IMR-90 (cell line): ENCODE data around the gene WNK3. TPM values are rescaled to one million over a fixed set of nuclear protein-coding genes. Genes with fewer than 3 reads are reported as not detected.

Experiments
- ATAC-seq: fragments of 200-7000 bp; cut with Tn5 transposase; 2 replicates; pipeline ENCODE4 v1.9.1; 2020; ENCODE audit warnings: low read depth, mild to moderate bottlenecking, moderate library complexity
- BruUV-seq: library from RNA; stranded (reverse); fragments of 400-500 nt; replicated peaks from 2 replicates; lab custom pipeline; 2021; lab: Mats Ljungman, UMichigan
- CTCF ChIA-PET: fragments of 300-600 bp; formaldehyde crosslinking; extraction: SDS; loops from one replicate; lab custom pipeline; 2021; ENCODE audit warnings: antibody characterized with exemption; lab: Yijun Ruan, JAX
- POLR2A ChIA-PET: fragments of 300-600 bp; sonication (Branson Sonifier 250); formaldehyde crosslinking; loops from one replicate; lab custom pipeline; 2022; ENCODE audit warnings: antibody characterized with exemption; ENCODE audit not compliant: unreplicated experiment; lab: Charles Lee
- DNase-seq: peaks from one replicate; pipeline ENCODE4 v3.0.0; 2013
- H2AFZ ChIP-seq: replicated peaks from 2 replicates; pipeline ENCODE3; 2013; ENCODE audit warnings: low read length, mild to moderate bottlenecking; ENCODE audit not compliant: poor library complexity
- H2AK5ac ChIP-seq: 2 replicates; pipeline ENCODE4 v1.6.1; 2013; ENCODE audit warnings: low read depth, low read length, inconsistent platforms
- H2AK9ac ChIP-seq: replicated peaks from 2 replicates; pipeline ENCODE3; 2013; ENCODE audit warnings: mild to moderate bottlenecking, low read depth, low read length, moderate library complexity; ENCODE audit not compliant: poor library complexity
- H2BK120ac ChIP-seq: 2 replicates; pipeline ENCODE4 v1.6.1; 2013; ENCODE audit warnings: low read depth, low read length, inconsistent platforms
- H2BK15ac ChIP-seq: 3 replicates; pipeline ENCODE4 v1.6.1; 2013; ENCODE audit warnings: low read depth, low read length, inconsistent platforms
- H2BK20ac ChIP-seq: 2 replicates; pipeline ENCODE4 v1.6.1; 2013; ENCODE audit warnings: low read depth, mild to moderate bottlenecking, inconsistent platforms, low read length, moderate library complexity
- H2BK5ac ChIP-seq: 2 replicates; pipeline ENCODE4 v1.6.1; 2013; ENCODE audit warnings: mild to moderate bottlenecking, low read depth, low read length, inconsistent platforms; ENCODE audit not compliant: poor library complexity, severe bottlenecking
- H3K14ac ChIP-seq: replicated peaks from 2 replicates; pipeline ENCODE4 v1.6.1; 2013; ENCODE audit warnings: low read depth, low read length, inconsistent platforms
- H3K18ac ChIP-seq: 2 replicates; pipeline ENCODE4 v1.6.1; 2013; ENCODE audit warnings: low read depth, low read length, control low read depth
- H3K23ac ChIP-seq: 2 replicates; pipeline ENCODE4 v1.6.1; 2013; ENCODE audit warnings: low read depth, low read length, inconsistent platforms
- H3K27ac ChIP-seq: 2 replicates; pipeline ENCODE4 v1.5.1; 2013; ENCODE audit warnings: mild to moderate bottlenecking, control low read depth, low read length; ENCODE audit not compliant: insufficient read depth
- H3K27me3 ChIP-seq: 2 replicates; pipeline ENCODE4 v1.6.1; 2013; ENCODE audit warnings: low read length; ENCODE audit not compliant: control insufficient read depth, insufficient read depth
- H3K36me3 ChIP-seq: 2 replicates; pipeline ENCODE4 v1.6.1; 2013; ENCODE audit warnings: low read length, mixed read lengths; ENCODE audit not compliant: control insufficient read depth, insufficient read depth
- H3K4ac ChIP-seq: 2 replicates; pipeline ENCODE4 v1.6.1; 2013; ENCODE audit warnings: low read depth, low read length, inconsistent platforms
- H3K4me1 ChIP-seq: 2 replicates; pipeline ENCODE4 v1.6.1; 2013; ENCODE audit warnings: low read length, mixed read lengths; ENCODE audit not compliant: control insufficient read depth, insufficient read depth
- H3K4me2 ChIP-seq: 2 replicates; pipeline ENCODE4 v1.6.1; 2013; ENCODE audit warnings: low read depth, mild to moderate bottlenecking, control low read depth, low read length, moderate library complexity
- H3K4me3 ChIP-seq: 2 replicates; pipeline ENCODE4 v1.5.1; 2013; ENCODE audit warnings: low read depth, mild to moderate bottlenecking, control low read depth, low read length, moderate library complexity; ENCODE audit not compliant: insufficient read depth
- H3K56ac ChIP-seq: 2 replicates; pipeline ENCODE4 v1.6.1; 2013; ENCODE audit warnings: low read length, inconsistent platforms; ENCODE audit not compliant: insufficient read depth; ENCODE audit errors: extremely low read depth
- H3K79me1 ChIP-seq, 2 experiments: 2 replicates each; pipeline ENCODE4 v1.6.1; 2013; ENCODE audit warnings: low read length in 2 of 2, inconsistent platforms in 1 of 2, low read depth in 1 of 2
- H3K9ac ChIP-seq: 2 replicates; pipeline ENCODE4 v1.6.1; 2013; ENCODE audit warnings: low read depth, low read length, control low read depth
- H3K9me1 ChIP-seq: 2 replicates; pipeline ENCODE4 v1.6.1; 2013; ENCODE audit warnings: low read length, inconsistent platforms; ENCODE audit not compliant: insufficient read depth
- H3K9me3 ChIP-seq: 2 replicates; pipeline ENCODE4 v1.6.1; 2013; ENCODE audit warnings: low read length; ENCODE audit not compliant: control insufficient read depth, insufficient read depth
- H4K20me1 ChIP-seq: 2 replicates; pipeline ENCODE4 v1.6.1; 2013; ENCODE audit warnings: low read length, inconsistent platforms; ENCODE audit not compliant: insufficient read depth
- H4K5ac ChIP-seq: 2 replicates; pipeline ENCODE4 v1.6.1; 2013; ENCODE audit warnings: mild to moderate bottlenecking, low read depth, low read length, control low read depth
- H4K8ac ChIP-seq, 2 experiments: 2 replicates each; pipeline ENCODE4 v1.6.1; 2013; ENCODE audit warnings: low read depth in 2 of 2, low read length in 2 of 2, control low read depth in 1 of 2, inconsistent platforms in 1 of 2
- H4K91ac ChIP-seq: 2 replicates; pipeline ENCODE4 v1.6.1; 2013; ENCODE audit warnings: low read depth, low read length, inconsistent platforms; ENCODE audit not compliant: insufficient read depth
- BHLHE40 ChIP-seq: fragments of 150-350 bp; IDR thresholded peaks from 2 replicates; pipeline ENCODE4 v1.6.1; 2016; ENCODE audit warnings: mild to moderate bottlenecking, low read depth, low read length
- CEBPB ChIP-seq: IDR thresholded peaks from 2 replicates; pipeline ENCODE4 v1.6.1; 2012; ENCODE audit warnings: low read depth, low read length, improper control_type of control experiment
- CHD1 ChIP-seq: IDR thresholded peaks from 2 replicates; pipeline ENCODE4 v1.6.1; 2012; ENCODE audit warnings: low read depth, low read length, improper control_type of control experiment
- CTCF ChIP-seq: conservative IDR thresholded peaks from 2 replicates; pipeline ENCODE4 v1.5.1; 2012; ENCODE audit warnings: mild to moderate bottlenecking, low read depth, low read length, improper control_type of control experiment
- ELK1 ChIP-seq: fragments of 150-350 bp; IDR thresholded peaks from 2 replicates; pipeline ENCODE4 v1.6.1; 2016; ENCODE audit warnings: low read depth, mild to moderate bottlenecking, low read length, moderate library complexity, borderline replicate concordance
- FOS ChIP-seq: fragments of 150-350 bp; IDR thresholded peaks from 2 replicates; pipeline ENCODE4 v1.6.1; 2016; ENCODE audit warnings: low read depth, low read length
- MAFK ChIP-seq: IDR thresholded peaks from 2 replicates; pipeline ENCODE4 v1.6.1; 2012; ENCODE audit warnings: low read depth, low read length, improper control_type of control experiment
- MAZ ChIP-seq: IDR thresholded peaks from 2 replicates; pipeline ENCODE4 v1.6.1; 2012; ENCODE audit warnings: low read depth, mild to moderate bottlenecking, low read length, improper control_type of control experiment, moderate library complexity, borderline replicate concordance
- MXI1 ChIP-seq: IDR thresholded peaks from 2 replicates; pipeline ENCODE4 v1.6.1; 2012; ENCODE audit warnings: low read depth, mild to moderate bottlenecking, low read length, moderate library complexity, borderline replicate concordance
- NFE2L2 ChIP-seq: fragments of 150-350 bp; IDR thresholded peaks from 2 replicates; pipeline ENCODE4 v1.6.1; 2016; ENCODE audit warnings: low read depth, mild to moderate bottlenecking, low read length
- POLR2A ChIP-seq: IDR thresholded peaks from 2 replicates; pipeline ENCODE4 v1.6.1; 2012; ENCODE audit warnings: mild to moderate bottlenecking, low read depth, low read length
- RAD21 ChIP-seq: IDR thresholded peaks from 2 replicates; pipeline ENCODE4 v1.6.1; 2012; ENCODE audit warnings: low read length, improper control_type of control experiment
- RCOR1 ChIP-seq: IDR thresholded peaks from 2 replicates; pipeline ENCODE4 v1.6.1; 2012; ENCODE audit warnings: mild to moderate bottlenecking, low read length, improper control_type of control experiment; ENCODE audit not compliant: insufficient replicate concordance
- RFX5 ChIP-seq: IDR thresholded peaks from 2 replicates; pipeline ENCODE4 v1.8.0; 2012; ENCODE audit warnings: low read depth, mild to moderate bottlenecking, low read length, moderate library complexity
- SMC3 ChIP-seq: fragments of 150-350 bp; IDR thresholded peaks from 2 replicates; pipeline ENCODE4 v1.6.1; 2016; ENCODE audit warnings: low read depth, mild to moderate bottlenecking, antibody characterized with exemption, low read length, moderate library complexity
- USF2 ChIP-seq: fragments of 150-350 bp; IDR thresholded peaks from 2 replicates; pipeline ENCODE4 v1.6.1; 2017; ENCODE audit warnings: mild to moderate bottlenecking, antibody characterized with exemption, low read length, low read depth
- WGBS, 2 experiments: methylation state at CpG; one replicate each; pipeline versions ENCODE4 v1.1.5 to v1.1.7; 2013; ENCODE audit warnings: missing lambda C conversion rate in 2 of 2; ENCODE audit not compliant: insufficient read length in 1 of 2; ENCODE audit errors: extremely low coverage in 2 of 2; 5-methylcytosine and 5-hydroxymethylcytosine counted together
- dilution Hi-C: fragments of 300-500 bp; cut with HindIII; formaldehyde crosslinking; loops from one replicate; pipeline ENCODE4 v1.14.3; 2018; ENCODE audit warnings: low sequenced_read_pairs; ENCODE audit not compliant: unreplicated experiment
- in situ Hi-C: fragments of 300-500 bp; cut with MboI; formaldehyde crosslinking; loops from 3 replicates; pipeline ENCODE4 v1.14.3; 2019; ENCODE audit warnings: low sequenced_read_pairs, inconsistent platforms, mixed read lengths
- intact Hi-C: fragments of 100-400 bp; cut with micrococcal nuclease; formaldehyde crosslinking; loops from 2 replicates; pipeline ENCODE4 v1.10.0; 2022
- polyA plus RNA-seq, 3 experiments: library from polyadenylated mRNA; depleted of rRNA; stranded (reverse); fragments of >200 nt; gene quantifications; 2 replicates each; pipeline ENCODE4 v1.2.3, GENCODE V29; 2012; ENCODE audit warnings: low replicate concordance in 1 of 3
- total RNA-seq: library from RNA; depleted of rRNA; stranded (reverse); fragments of >200 nt; gene quantifications from 2 replicates; pipeline ENCODE4 v1.2.3, GENCODE V29; 2012

Gene WNK3
- total and polyA plus RNA-seq, 2 of the 4 experiments (the other 2 are of a cell fraction) = 0.15 to 1.4 TPM

- H2BK120ac ChIP-seq = no peak overlapping the region
- H3K4me2 ChIP-seq = no peak overlapping the region
- H2BK20ac ChIP-seq = no peak overlapping the region
- H2AK5ac ChIP-seq = no peak overlapping the region
- H3K27me3 ChIP-seq = no peaks in the 10 kb centered on the region
- no peak overlapping the region for H2AFZ ChIP-seq
- H3K4me3 ChIP-seq = no peak overlapping the region
- BruUV-seq = no TSS peak
- intact Hi-C loops (no loop called here), dilution Hi-C loops (no loop called here), in situ Hi-C loops (no loop called here)
- H3K36me3 ChIP-seq = no peaks in the 10 kb centered on the region
- no peak overlapping the region for H3K18ac ChIP-seq
- TF ChIP-seq RCOR1 (no peak), CHD1 (no peak), CTCF (no peak), USF2 (no peak), SMC3 (no peak), NFE2L2 (no peak), BHLHE40 (no peak), RAD21 (no peak), CEBPB (no peak), MXI1 (no peak), MAFK (no peak), POLR2A (no peak), MAZ (no peak), ELK1 (no peak), FOS (no peak), RFX5 (no peak)
- no peak for DNase-seq
- no peak overlapping the region for H4K5ac ChIP-seq
- no peaks in the 10 kb centered on the region for H3K79me1 ChIP-seq
- ChIA-PET CTCF (no interaction called here), POLR2A (no interaction called here)
- H3K4ac ChIP-seq = no peak overlapping the region
- H3K23ac ChIP-seq = no peak overlapping the region
- H3K14ac ChIP-seq = no peak overlapping the region
- no peak overlapping the region for H4K91ac ChIP-seq
- H4K20me1 ChIP-seq = no peaks in the 10 kb centered on the region
- no peak overlapping the region for H2BK5ac ChIP-seq
- H3K9me1 ChIP-seq = no peaks in the 10 kb centered on the region
- no peaks in the 10 kb centered on the region for H3K4me1 ChIP-seq
- 67% methylated on average over 1 of the region's 2 CpGs; no CpG with 5 or more reads in 1 of the 2 experiments for WGBS, 2 experiments
- ATAC-seq = no peak
- H2BK15ac ChIP-seq = no peak overlapping the region
- H3K9ac ChIP-seq = no peak overlapping the region
- H3K56ac ChIP-seq = no peak overlapping the region
- no peak overlapping the region for H2AK9ac ChIP-seq
- no peak overlapping the region for H4K8ac ChIP-seq
- no peak overlapping the region for H3K27ac ChIP-seq
- H3K9me3 ChIP-seq = no peaks in the 10 kb centered on the region
These were observed 134.3 kb downstream of the WNK3 start for GRCh38 chrX:54223581-54223980.
